HepG2 (cell line): ENCODE results near the gene NIFK. TPM values are rescaled to one million over a fixed set of nuclear protein-coding genes. Genes with fewer than 3 reads are reported as not detected.

Source experiments
- CBFB ChIP-seq: sonication (generic); formaldehyde crosslinking; IDR thresholded peaks from 2 replicates; pipeline ENCODE4 v1.4.0; 2020; ENCODE audit warnings: missing genetic modification reagents
- DMTF1 ChIP-seq: sonication (generic); formaldehyde crosslinking; IDR thresholded peaks from 2 replicates; pipeline ENCODE4 v1.4.0; 2020; ENCODE audit warnings: mild to moderate bottlenecking, missing genetic modification reagents
- DNMT3B ChIP-seq: conservative IDR thresholded peaks from 2 replicates; pipeline ENCODE4 v1.6.1; 2016; ENCODE audit warnings: missing biosample characterization, control low read depth
- EZH2 ChIP-seq: conservative IDR thresholded peaks from 2 replicates; pipeline ENCODE4 v1.6.1; 2012; ENCODE audit warnings: mild to moderate bottlenecking, low read depth, low read length, moderate library complexity
- FLYWCH1 ChIP-seq: sonication (generic); formaldehyde crosslinking; IDR thresholded peaks from 2 replicates; pipeline ENCODE4 v1.8.1; 2023; ENCODE audit warnings: mild to moderate bottlenecking, missing genetic modification reagents
- NCOA1 ChIP-seq: sonication (generic); formaldehyde crosslinking; IDR thresholded peaks from 2 replicates; pipeline ENCODE4 v1.9.0; 2021; ENCODE audit warnings: missing genetic modification reagents
- NFIC ChIP-seq: IDR thresholded peaks from 2 replicates; pipeline ENCODE4 v1.6.1; 2012; ENCODE audit warnings: mild to moderate bottlenecking, low read length, inconsistent platforms
- PATZ1 ChIP-seq: sonication (generic); formaldehyde crosslinking; IDR thresholded peaks from 2 replicates; pipeline ENCODE4 v1.4.0; 2020; ENCODE audit warnings: missing genetic modification reagents
- SCMH1 ChIP-seq: sonication (generic); formaldehyde crosslinking; IDR thresholded peaks from 2 replicates; pipeline ENCODE4 v1.9.0; 2021; ENCODE audit warnings: missing genetic modification reagents, mild to moderate bottlenecking, borderline replicate concordance
- SMARCC2 ChIP-seq: fragments of 450-650 bp; IDR thresholded peaks from 2 replicates; pipeline ENCODE4 v1.6.1; 2017; ENCODE audit warnings: antibody characterized with exemption, mild to moderate bottlenecking
- ZNF225 ChIP-seq: sonication (generic); formaldehyde crosslinking; IDR thresholded peaks from 2 replicates; pipeline ENCODE4 v1.4.0; 2020; ENCODE audit warnings: mild to moderate bottlenecking, missing genetic modification reagents
- ZNF33B ChIP-seq: sonication (generic); formaldehyde crosslinking; IDR thresholded peaks from 2 replicates; pipeline ENCODE4 v1.5.1; 2020; ENCODE audit warnings: mild to moderate bottlenecking, missing genetic modification reagents
- ZNF597 ChIP-seq: sonication (generic); formaldehyde crosslinking; IDR thresholded peaks from 2 replicates; pipeline ENCODE4 v1.5.0; 2020; ENCODE audit warnings: missing genetic modification reagents
- ZNF687 ChIP-seq: sonication (generic); formaldehyde crosslinking; IDR thresholded peaks from 2 replicates; pipeline ENCODE4 v1.5.1; 2020; ENCODE audit warnings: mild to moderate bottlenecking, missing genetic modification reagents, moderate library complexity
- ZNF782 ChIP-seq: sonication (generic); formaldehyde crosslinking; IDR thresholded peaks from 2 replicates; pipeline ENCODE4 v1.4.0; 2020; ENCODE audit warnings: missing genetic modification reagents, mild to moderate bottlenecking, borderline replicate concordance
- ZNF784 ChIP-seq: sonication (generic); formaldehyde crosslinking; IDR thresholded peaks from 2 replicates; pipeline ENCODE4 v1.5.1; 2020; ENCODE audit warnings: missing genetic modification reagents, mild to moderate bottlenecking, borderline replicate concordance
- ZNF891 ChIP-seq: sonication (generic); formaldehyde crosslinking; IDR thresholded peaks from 2 replicates; pipeline ENCODE4 v1.5.0; 2020; ENCODE audit warnings: mild to moderate bottlenecking, missing genetic modification reagents
- ZZZ3 ChIP-seq: sonication (generic); formaldehyde crosslinking; IDR thresholded peaks from 2 replicates; pipeline ENCODE4 v1.4.0; 2020; ENCODE audit warnings: missing genetic modification reagents, mild to moderate bottlenecking, borderline replicate concordance
- polyA plus RNA-seq, 8 experiments: library from polyadenylated mRNA; depleted of rRNA in 3 of 8; stranded (reverse) in 7 of 8; unstranded in 1 of 8; fragments of >200 nt; fragmentation: Illumina TruSeq in 4 of 8; extraction: Trizol in 4 of 8; gene quantifications; 2 replicates each; pipeline versions ENCODE4 v1.2.1 to v1.2.3, GENCODE V29; 2011 to 2016; ENCODE audit warnings: low read depth in 4 of 8, missing spikeins in 1 of 8, mixed read lengths in 1 of 8; ENCODE audit not compliant: insufficient read depth in 1 of 8
- total RNA-seq, 5 experiments: library from RNA; depleted of rRNA; stranded (reverse); fragments of >200 nt; fragmentation: Illumina TruSeq; extraction: Trizol; gene quantifications; 2 replicates each; pipeline ENCODE4 v1.2.3, GENCODE V29; 2016; ENCODE audit warnings: low read depth in 1 of 5

Gene NIFK
- total and polyA plus RNA-seq, 2 of the 13 experiments (the other 11 are each of a cell fraction or from before 2014, with no cell fraction given): 19.6 to 105 TPM

GRCh38 chr2:121755237-121756111 is 18.8 kb upstream of the NIFK start, which contains the start of gene TSN (continued):
- peak; percentile 69 for TF ChIP-seq PATZ1 (CRISPR knock-in tag)
- no peak for TF ChIP-seq DMTF1
- TF ChIP-seq ZNF687 (CRISPR knock-in tag): peak; percentile 93
- TF ChIP-seq ZNF782 (CRISPR knock-in tag): peak; percentile 57
- peak; percentile 98; the same call in 1 of the 2 replicates for TF ChIP-seq ZZZ3 (CRISPR knock-in tag)
- 0 out of 2 replicates have a peak, but pooled peaks have one; percentile 91 for TF ChIP-seq ZNF33B (CRISPR knock-in tag)
- TF ChIP-seq SCMH1 (CRISPR knock-in tag): no peak
- peak; percentile 97 for TF ChIP-seq CBFB (CRISPR knock-in tag)
- no peak for TF ChIP-seq DNMT3B
- TF ChIP-seq ZNF597 (CRISPR knock-in tag): 0 out of 2 replicates have a peak, but pooled peaks have one; percentile 45
- TF ChIP-seq NCOA1 (CRISPR knock-in tag): peak; percentile 70; the same call in 1 of the 2 replicates
- no peak for TF ChIP-seq EZH2
- no peak; the same call in 1 of the 2 replicates for TF ChIP-seq ZNF784 (CRISPR knock-in tag)
- peak; percentile 94; the same call in 1 of the 2 replicates for TF ChIP-seq ZNF225 (CRISPR knock-in tag)
- no peak for TF ChIP-seq SMARCC2
- TF ChIP-seq ZNF891: peak; percentile 50; the same call in 1 of the 2 replicates
- TF ChIP-seq NFIC: peak; percentile 24; the same call in 1 of the 2 replicates
- no peak for TF ChIP-seq FLYWCH1
